CD4-positive, alpha-beta T cell treated with Interleukin-21 for 1 hour (primary cell): ENCODE measurements around the gene RIPK4.
"Not testable (repeated sequence)": the region's sequence is repeated elsewhere in the genome, so short reads cannot be mapped to it uniquely, and the experiment has no call there.

Source experiments
- DNase-seq: peaks from one replicate; pipeline ENCODE4 v3.0.0-alpha.2; 2020

The RIPK4 gene

DNA sequence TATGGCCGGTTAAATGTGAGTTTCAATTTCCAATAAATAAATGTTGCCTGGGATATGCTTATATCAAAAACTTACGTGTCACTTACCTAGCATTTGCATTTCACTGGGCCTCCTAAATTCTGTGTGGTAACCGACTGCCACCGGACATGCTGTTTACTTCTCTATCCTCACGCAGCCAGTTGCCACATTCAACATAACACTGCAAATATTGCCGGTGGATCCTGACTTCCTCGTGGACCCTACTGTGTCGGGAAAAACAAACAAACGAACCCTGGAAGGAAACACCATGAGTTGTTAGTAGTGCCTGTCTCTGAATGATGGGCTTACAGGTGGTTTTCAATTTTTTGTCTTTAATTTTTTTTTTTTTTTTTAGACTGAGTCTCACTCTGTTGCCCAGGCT lies 54.1 kb downstream of the RIPK4 start:
- no peak for DNase-seq

DNA sequence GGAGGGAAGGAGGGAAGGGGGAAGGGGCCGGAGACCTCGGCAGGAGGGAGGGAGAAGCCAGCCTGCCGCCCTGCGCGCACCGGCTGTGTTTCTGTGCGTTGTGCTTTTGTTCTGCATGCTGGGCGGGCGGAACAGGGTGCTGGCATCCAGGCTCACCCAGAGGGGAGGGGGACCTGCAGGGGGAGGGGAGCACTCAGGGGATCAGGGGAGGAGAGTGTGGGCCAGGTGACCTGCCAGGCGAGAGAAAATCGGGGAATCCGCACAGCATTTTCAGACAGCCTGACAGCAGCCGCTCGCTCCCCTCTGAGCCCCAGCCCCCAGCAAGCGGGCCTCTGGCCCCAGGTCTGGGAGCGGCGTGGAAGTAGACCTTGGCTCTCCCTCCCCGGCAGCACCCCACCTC lies 54.7 kb downstream of the RIPK4 start:
- DNase-seq: no peak

DNA sequence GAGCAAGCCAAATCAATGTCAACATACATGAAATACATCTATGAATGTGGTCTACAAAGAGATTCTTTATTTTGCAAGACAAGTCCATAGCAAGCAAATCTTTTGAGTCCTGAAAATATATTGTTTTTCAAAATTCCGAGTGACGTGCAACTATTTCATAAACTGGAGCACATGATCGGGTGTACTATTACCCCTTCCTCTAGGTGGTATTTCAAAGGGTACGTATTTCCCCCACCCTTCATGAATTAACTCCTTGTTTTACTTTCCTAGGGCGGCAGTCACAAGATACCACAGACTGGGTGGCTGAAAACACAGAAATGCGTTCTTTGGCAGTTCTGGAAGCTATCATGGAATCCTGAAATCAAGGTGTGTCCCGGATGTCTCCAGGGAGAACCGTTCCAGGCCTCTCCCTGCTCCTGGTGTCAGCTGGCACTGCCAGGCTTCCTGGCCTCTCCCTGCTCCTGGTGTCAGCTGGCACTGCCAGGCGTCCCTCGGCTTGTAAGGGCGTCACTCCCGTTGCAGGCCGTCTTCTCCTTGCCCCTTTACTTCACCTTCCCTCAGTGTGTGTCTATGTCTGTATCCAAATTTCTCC lies 55.3 kb downstream of the RIPK4 start:
- no peak for DNase-seq

DNA sequence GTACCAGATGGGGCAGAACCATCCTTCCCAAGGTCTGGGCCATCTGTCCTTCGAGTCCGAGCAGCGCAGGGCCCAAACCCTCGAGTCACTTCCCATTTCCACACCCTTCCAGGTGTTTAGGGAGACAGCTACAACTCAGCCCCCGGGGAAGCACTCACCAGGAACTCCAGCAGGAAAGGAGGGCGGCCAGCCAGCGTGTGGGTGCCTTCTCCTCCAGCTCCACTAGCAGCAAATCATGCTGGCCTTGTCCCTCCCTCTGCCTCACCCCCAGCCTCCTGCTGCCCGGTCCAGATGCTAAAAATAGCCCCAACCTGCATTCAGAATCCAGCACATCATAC lies 56.1 kb downstream of the RIPK4 start:
- DNase-seq: no peak

DNA sequence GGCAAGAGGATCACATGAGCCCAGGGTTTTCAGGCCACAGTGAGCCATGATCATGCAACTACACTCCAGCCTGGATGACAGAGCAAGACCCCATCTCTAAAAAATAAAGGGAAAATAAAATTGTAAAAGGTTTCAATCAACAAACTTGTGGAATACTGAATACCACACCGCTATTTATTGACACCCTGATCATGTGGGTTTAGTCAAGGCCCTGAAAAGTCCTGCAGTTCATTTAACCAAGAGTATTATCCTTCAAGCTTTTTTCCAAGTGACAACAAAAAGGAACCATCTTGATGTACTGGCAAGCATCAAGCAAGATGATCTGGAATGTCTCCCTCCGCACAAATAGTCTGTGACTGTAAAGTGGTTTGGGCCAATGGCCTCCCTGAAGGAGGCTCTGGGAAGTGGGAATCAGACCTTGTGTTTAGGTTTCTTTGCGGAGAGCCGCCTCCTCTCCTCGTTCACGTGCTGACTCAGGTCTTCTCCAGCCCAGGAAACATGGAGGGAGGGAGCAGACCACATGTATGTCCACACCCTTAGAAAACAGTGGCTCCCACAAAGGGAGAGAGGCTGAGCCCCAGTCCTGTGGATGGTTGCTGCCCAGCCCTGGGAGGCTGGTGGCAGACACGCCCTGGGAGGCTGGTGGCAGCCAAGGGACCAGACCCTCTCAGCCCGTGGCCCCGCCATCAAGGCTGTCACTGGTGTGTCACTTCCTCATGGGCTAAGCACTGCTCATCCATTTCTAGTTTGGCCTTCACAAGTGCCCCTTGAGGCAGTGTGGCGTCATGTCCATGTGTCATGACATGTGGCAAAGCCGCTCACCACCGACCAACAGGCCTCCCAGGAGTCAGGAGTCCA lies 56.7 kb downstream of the RIPK4 start:
- DNase-seq: no peak

DNA sequence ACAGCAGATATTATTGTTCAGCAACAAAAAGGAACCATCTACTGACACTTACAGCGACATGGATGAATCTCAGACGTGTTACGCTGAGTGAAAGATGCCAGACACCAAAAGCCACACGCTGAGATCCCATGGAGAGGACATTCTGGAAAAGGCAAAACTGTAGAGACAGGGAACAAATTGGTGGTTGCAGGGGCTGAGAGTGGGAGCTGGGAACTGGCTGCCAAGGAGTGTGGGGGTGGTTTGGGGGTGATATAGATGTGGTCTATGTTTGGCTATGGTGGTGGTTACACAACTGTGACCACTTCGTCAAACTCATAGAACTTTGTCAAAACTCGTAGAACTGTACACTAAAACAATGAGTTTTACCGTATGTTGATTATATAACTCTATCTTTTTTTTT lies 57.7 kb downstream of the RIPK4 start:
- no peak for DNase-seq

DNA sequence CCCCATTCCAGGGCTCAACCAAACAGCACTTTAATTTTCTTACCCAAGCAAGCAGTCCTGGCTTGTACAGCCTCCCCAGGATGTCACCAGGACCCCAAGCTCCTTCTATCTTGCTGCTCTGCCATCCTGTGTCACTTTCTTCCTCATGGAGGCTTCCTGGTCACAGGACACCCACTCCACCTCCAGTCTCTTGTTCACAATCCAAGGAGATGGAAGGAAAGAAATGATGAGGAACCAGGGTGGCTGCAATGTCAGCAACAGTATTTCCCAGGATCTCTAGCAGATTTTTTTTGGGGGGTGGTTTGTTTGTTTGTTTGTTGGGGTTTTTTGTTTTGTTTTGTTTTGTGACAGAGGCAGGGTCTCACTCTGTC lies 58.9 kb downstream of the RIPK4 start:
- DNase-seq: no peak

DNA sequence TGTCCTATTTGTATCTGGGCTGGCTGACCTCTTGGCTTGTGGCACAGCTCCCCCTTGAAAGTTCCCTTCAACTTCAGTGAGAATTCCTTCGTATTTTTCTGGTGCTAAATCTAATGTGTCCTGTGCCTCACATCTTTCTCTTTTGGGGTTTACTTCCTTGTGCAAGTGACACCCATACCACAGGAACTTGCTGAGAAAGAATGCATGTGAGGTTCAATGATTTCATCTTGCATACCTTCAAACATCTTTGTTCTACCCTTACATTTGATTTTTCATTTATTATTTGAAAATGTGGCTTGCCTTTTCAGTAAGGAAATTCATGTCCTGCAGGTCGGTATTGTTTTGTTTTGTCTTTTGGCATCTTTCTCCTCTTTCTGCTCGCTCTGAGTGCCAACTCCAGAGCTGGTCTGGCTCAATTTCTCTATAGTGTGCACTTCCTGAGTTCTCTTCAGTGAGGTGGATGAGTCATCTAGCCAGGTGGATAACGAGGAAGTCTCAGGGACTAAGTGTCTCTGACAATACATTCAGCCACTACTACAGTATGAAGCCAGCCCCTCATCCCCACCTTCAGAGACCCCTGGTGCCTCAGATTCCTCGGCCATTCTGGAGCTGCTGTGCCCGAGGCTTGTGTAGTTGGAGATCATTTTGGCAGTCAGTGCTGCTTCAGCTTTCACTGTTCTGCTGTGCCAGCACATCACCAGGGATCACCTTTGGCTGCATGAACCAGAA lies 59.5 kb downstream of the RIPK4 start:
- no peak for DNase-seq

DNA sequence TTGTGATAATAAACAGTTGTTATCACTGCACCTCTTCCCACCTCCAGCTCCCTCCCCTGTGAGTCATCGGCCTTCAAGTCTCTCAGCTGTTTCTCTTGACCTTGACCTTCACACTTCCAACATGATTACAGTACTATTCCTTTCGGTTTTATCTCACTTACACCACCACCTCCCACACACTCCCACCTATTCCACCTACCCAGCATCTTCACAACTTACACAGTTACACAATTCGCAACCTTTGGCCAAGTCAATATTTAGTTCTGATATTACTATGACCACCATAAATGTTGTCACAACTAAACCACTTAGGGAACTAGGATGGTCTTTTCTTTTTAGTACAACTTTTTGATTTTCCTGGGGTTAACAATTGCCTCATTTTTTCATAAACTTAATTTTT lies 60.2 kb downstream of the RIPK4 start:
- no peak for DNase-seq

DNA sequence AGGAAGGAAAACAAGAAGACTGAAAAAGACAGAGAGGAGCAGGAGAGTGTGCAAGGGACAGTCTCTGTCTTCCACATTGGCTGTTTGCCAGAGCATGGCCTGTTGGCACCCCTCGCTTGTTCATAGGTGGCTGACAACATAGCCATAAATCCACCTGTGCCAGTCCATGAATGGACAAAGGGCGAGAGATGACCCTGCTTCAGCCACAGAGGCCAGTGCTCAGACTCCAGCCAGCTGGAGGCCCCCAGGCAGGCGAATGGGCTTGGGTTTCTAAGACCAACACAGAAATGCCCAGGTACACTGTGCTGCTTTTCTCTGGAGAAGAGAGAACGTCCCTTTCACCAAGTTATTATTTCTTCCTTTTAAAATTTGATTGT lies 60.6 kb downstream of the RIPK4 start:
- DNase-seq: no peak

DNA sequence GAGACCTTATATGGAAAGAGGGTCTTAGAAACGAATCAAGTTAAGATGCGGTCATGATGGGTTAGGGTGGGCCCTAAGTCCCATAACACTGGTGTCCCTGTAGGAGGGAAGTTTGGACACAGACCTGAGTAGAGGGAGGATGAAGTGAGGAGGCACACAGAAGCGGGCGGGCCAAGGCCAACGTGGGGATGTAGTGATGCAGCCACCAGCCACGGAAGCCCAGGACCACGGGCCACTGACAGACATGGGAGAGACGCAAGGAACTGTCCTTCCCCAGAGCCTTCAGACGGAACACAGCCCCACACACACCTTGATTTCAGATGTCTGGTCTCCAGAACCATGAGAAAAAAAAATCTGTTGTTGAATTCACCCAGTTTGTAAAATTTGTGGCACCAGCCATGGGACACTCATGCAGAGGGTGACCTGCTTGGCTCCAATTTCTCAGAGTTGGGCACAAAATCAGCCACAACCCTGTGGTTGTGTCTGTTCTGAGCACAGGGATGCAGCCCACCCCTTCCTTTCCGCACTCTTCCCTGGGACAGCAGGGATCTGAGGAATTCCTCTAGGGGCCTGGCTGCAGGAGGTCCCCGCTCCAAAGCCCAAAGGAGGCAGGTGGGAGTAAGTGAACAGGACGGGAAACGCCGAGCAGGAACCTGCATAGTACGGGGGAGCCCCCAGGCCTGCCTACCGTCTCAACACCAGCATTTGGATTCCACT lies 61.1 kb downstream of the RIPK4 start:
- DNase-seq: no peak

DNA sequence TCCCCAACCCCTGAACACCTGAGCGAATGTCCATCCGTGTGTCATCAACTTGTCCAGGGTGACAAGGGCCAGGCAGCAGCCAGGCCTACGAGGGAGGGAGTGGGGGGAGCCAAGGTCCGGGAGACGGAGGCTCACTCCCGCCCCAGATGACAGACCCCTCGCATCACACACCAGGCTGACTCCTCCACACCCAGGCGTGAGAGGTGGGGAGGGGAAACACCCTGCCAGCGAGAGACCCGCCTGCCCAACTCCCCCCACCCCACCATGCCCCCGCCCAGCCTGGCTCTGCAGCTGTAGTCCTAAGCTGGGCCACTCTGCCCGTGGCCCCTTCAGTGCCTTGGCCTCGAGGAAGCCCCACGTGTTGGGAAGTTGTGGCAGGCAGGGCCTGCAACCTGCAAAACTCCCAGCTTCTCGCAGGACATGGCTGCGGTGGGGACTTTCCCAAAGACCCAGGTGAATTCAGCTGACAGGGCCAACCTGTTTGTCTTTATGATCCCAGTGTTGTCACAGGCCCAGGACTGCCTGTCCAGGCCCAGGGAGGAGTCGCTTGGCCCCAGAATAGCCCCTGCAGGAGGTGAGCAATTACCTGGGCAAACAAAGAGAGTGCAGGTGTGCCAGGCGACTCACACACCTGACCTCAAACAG lies 62.9 kb downstream of the RIPK4 start:
- DNase-seq: no peak

DNA sequence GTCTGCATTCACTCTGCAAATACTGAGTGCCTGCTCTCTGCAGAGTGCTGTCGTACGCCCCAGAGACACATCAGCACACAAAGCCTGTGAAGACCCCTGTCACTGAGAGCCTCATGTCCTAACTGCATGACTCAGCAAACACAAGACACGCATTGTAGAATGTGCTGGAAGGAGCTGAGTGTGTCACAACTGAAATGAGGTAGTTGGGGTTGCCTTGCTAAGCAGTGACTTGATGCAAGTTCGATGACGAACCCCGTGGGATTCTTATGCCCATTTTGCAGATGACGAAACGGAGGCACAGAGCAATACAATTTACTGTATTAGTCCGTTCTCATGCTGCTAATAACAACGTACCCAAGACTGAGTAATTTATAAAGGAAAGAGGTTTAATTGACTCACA lies 65.1 kb downstream of the RIPK4 start:
- DNase-seq: no peak

DNA sequence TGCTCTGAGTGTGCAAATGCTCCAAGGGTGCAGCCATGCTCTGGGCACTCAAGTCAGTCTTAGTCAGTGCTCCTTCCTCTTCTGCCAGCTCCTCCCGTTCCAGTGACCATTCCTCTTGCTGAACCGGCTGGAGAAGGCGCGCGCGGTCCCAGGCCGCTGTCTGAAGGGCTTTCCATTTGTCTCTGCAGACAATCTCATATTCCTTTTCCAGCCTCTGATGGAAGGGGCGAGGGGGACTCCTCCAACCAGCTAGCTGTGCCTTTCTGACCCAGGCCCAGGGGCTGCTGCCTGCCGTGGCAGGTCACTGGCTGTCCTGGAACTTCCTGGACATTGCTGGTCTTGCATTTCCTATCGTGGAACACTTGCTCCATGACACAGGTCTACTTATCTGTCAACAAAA lies 67.5 kb downstream of the RIPK4 start:
- no peak for DNase-seq

DNA sequence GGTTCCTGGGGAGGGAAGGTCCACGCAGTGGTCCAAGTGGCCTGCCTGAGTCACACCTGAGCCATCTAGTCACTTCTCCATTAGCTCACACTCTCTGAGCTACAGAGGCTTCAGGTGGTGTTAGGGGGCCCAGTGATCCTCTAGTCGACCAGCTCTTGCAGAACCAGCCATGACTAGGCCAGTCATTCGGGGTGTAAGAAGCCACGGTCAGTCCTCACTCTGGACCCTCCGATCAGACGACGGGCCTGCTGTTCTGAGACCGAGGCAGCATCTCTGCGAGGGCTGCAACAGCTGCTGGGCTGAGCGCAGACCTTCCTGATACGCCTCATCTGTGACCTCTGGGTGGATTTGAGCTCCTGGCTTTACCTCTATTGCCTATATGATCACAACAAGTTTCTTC lies 68.8 kb downstream of the RIPK4 start:
- DNase-seq: no peak

DNA sequence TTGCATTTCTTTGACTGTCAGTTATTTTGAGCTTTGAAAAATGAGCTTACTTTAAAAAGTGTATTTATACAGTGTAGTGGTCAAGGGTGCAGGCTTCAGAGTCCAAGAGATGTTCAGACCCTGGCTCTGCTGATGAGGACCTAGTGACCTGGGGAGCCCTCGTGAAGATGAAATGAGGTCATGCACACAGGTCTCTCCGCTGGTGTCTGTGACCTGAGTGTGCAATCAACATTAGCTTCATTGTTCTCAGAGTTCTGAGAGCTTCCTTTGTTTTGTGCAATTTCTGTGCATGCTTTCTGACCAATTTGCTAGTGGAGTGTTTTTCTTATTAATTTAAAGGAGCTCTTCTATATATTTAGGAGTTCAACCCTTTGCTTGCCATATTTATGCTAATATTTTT lies 71.3 kb downstream of the RIPK4 start:
- no peak for DNase-seq

DNA sequence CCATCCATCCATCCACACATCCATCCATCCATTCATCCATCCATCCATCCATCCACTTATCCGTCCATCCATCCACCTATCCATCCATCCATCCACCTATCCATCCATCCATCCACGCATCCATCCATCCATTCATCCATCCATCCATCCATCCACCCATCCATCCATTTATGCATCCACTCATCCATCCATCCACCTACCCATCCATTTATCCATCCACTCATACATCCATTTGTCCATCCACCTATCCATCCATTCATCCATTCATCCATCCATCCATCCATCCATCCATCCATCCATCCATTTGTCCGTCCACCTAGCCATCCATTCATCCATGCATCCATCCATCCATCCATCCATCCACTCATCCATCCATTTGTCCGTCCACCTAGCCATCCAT lies 72.8 kb downstream of the RIPK4 start:
- not testable (repeated sequence) for DNase-seq

DNA sequence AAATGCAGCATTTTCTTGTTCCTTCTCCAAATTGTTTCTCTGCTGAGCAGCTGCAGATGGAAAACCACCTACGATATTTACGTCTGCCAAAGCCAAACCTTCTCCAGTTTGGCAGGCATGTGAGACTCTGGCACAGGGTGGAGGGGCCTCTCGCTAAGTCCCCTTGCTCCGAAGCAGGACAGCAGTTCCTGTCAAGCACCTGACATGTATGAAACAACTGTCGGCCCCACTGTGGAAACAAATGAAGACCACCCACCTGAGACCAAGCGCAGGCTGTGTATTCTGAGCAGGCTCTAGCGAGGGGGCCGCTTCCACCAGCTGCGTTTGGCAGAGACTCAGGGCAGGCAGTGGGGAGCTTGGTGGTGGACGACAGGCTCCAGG lies 74.7 kb downstream of the RIPK4 start:
- DNase-seq: no peak

DNA sequence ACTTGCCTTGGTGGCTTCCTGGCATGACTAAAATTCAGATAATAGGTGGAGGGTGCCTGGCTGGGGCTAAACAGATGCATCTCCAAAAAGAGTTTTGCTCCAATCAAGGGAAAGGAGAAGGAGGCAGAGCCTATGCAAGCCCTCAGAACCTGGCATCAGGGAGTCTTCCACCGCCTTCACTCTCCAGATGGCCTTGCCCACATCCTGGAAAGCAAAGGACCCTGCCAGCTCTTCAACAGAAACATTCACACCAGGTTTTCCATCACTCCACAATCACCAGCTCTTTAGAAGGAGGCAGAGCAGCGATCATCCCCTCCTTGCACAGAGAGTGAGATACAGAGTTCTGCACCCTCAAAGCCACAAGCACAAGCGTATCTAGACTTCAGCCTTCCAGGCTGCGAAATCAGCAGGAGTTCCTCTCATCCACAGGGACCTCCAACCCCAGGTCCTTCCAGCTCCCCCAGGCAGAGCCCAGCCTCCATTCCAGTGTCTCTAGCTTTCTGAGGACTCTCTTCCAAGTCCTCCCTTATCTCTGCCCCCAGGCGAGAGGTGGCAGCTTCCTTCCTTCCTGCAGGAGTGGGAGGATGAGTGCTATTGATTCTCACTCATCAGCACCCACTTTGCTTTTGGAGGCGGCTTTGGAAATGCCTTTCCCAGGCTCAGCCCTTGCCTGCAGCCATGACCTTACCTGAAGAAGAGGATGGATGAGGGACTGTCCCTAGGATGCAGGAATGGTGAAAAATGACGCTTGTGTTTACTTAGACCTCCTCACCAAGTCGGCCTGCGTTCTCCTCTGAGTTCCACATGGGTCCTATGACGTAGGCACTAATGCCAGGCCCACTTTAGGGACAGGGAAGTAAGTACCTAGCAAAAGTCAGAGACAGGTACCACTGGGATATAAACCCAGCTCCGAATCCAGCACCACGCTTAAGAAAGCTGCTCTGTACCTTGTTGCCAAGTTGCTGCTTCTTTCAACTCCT lies 75.4 kb downstream of the RIPK4 start:
- no peak for DNase-seq
